ENCODE measurements around the gene PHACTR1.

PHACTR1 gene

DNA sequence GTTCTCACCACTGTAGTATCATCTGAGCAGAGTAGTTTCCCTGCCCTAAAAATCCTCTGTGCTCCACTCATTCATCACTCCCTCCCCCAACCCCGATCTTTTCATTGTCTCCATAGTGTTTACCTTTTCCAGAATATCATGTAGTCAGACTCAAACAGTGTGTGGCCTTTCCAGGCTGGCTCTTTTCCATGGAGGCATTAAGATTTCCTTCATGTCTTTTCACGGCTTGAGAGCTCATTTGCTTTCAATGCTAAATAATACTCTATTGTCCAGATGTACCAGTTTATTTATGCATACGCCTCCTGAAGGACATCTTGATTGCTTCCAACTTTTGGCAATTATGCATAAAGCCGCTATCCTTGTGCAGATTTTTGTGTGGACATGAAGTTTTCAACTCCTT lies 235.8 kb downstream of the PHACTR1 start:
- no peak for DNase-seq (ENCODE audit: low read depth)
- no peak overlapping the region for H3K4me3 ChIP-seq (ENCODE audit: low read length)
- TF ChIP-seq, protein P1, sequence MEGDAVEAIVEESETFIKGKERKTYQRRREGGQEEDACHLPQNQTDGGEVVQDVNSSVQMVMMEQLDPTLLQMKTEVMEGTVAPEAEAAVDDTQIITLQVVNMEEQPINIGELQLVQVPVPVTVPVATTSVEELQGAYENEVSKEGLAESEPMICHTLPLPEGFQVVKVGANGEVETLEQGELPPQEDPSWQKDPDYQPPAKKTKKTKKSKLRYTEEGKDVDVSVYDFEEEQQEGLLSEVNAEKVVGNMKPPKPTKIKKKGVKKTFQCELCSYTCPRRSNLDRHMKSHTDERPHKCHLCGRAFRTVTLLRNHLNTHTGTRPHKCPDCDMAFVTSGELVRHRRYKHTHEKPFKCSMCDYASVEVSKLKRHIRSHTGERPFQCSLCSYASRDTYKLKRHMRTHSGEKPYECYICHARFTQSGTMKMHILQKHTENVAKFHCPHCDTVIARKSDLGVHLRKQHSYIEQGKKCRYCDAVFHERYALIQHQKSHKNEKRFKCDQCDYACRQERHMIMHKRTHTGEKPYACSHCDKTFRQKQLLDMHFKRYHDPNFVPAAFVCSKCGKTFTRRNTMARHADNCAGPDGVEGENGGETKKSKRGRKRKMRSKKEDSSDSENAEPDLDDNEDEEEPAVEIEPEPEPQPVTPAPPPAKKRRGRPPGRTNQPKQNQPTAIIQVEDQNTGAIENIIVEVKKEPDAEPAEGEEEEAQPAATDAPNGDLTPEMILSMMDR (conservative IDR thresholded peaks at IDR 0.05; ENCODE audit: low read depth, low read length): no peak

DNA sequence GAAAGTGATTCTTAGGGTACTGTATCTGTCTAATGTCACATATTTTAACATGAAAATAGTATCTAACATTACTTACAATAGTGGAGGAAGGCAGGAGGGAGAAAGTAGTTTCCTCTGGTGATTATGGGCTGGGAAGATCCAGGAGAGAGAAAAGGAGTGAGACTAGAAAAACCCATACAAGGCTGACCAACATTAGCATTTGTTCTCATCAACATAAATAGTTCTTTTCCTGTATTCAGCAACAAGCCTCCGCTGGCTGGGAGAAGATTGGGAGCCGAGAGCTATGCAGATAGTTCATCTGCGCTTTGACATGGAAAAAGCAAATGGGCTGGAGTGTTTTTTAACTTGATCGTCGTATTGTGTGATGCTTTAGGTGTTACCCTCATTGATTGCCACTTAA lies 239.4 kb downstream of the PHACTR1 start:
- DNase-seq (ENCODE audit: low read depth): no peak
- TF ChIP-seq, protein P1 (conservative IDR thresholded peaks at IDR 0.05; ENCODE audit: low read depth, low read length): no peak
- no peak overlapping the region for H3K4me3 ChIP-seq (ENCODE audit: low read length)

DNA sequence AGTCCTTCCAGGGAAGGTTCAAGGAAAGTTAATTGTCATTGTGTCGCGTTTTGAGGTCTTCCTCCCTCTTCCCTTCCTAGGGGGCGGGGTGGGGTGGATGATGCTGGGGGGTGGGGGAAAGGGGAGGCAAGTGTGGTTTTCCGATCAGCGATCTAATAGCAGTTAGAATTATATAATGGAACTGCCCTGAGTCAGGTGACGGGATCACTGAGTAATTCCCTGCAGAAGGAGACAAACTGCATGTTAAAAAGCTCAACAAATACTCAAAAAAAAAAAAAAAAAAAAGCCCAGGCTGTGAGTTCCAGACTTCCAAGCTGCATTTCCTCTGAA lies 240.4 kb downstream of the PHACTR1 start:
- no peak for DNase-seq (ENCODE audit: low read depth)
- TF ChIP-seq, protein P1 (conservative IDR thresholded peaks at IDR 0.05; ENCODE audit: low read depth, low read length): no peak
- peak overlapping the region; percentile 82 for H3K4me3 ChIP-seq (ENCODE audit: low read length)

DNA sequence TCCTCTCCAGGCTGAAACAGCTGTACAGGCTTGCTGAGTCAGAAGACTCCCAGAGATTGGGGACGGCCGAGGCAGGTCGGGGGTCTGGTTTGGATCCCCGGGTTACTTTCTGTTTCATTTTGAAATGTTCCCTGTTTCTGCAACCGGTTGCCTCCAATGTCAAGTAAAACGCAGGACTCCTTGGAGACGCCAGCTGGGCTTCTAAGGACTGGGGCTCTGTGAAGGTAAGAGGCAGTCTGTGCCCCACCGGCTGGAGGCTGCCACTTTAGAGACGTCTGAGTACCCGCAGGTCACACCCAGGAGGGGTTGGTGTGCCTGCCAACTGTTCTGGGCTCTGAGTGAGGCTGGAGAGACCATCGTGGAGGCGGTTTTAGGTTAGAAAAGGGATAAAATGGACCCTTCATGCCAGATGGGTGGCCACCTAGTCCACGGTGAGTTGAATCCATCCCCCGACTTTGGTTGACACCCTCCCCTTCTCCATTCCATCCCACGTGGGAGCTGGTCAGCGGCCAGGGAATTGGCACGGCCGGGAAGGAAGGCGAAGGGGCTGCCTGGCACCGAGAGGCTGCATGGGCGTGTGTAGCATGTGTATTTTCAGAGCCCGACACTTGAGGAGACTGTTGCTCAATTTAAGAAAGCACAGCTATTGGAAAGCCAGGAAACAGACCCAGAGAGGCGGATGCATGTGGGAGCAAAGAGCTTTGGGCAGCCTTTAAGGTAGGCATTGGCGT lies 240.9 kb downstream of the PHACTR1 start:
- peak; percentile 94 for DNase-seq (ENCODE audit: low read depth)
- TF ChIP-seq, protein P1 (conservative IDR thresholded peaks at IDR 0.05; ENCODE audit: low read depth, low read length): peak; percentile 12
- H3K4me3 ChIP-seq (ENCODE audit: low read length): peak overlapping the region; percentile 82

DNA sequence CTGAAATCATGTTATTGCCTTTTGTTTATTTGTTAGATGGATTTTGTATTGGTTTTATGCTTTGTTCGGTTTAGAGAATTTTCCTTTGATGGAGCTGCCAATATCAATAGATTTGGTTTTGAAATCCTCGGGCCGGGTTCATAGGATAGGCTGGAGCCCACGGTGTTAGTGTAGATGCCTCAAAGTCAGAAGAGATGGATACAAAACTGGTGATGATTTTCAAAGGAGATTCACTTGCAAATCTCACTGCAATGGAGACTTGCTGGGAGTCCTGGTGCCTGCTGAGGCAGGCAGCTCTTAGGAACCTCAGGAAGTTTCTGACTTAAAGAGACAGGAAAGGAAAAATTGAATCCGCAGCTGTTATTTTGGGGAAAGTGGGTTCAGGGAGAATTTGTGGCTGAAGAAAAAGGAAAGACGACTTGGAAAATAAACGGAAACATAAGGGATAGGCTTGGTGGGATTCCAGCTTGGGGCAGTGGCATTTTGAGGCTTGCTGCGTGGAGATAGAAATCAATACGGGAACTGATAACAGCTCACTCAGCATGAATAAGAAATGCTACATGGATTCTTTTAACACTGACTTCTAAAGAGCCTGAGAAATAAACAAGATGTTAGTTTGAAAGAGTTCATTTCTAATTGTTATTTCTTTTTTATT lies 241.6 kb downstream of the PHACTR1 start:
- peak overlapping the region; percentile 82 for H3K4me3 ChIP-seq (ENCODE audit: low read length)
- no peak for DNase-seq (ENCODE audit: low read depth)
- TF ChIP-seq, protein P1 (conservative IDR thresholded peaks at IDR 0.05; ENCODE audit: low read depth, low read length): no peak

DNA sequence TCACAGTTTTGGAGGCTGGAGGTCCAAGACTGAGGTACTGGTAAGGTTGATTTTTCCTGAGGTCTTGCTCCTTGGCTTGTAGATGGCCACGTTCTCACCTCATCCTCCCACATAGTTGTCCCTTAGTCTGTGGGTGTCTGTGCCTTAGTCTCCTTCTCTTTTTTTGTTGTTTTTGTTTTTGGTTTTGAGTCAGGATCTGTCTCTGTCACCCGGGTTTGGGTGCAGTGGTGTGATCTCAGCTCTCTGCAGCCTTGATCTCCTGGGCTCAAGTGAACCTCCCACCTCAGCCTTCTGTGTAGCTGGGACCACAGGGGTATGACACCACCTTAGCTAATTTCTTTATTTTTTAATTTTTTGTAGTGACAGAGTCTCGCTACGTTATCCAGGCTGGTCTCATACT lies 245.2 kb downstream of the PHACTR1 start:
- no peak for DNase-seq (ENCODE audit: low read depth)
- TF ChIP-seq, protein P1 (conservative IDR thresholded peaks at IDR 0.05; ENCODE audit: low read depth, low read length): no peak

DNA sequence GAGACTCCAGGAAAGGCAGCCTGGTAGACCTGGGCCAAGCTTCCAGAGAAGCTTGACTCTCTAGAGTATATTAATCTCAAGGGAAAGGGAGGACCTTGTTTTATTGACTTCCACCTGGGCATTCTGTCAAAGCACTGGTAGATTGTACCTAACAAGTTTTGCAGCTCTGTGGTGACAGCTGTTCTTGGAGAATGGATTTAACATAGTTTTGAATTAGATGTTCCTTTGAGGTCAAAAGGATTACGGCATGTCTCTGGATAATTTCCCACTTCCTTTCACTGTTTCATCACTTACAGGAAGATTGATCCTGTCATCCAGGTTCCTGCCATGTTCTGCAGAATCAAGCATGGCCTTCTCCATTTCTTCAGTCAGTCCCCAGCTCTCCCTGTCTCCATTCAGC lies 246.0 kb downstream of the PHACTR1 start:
- DNase-seq (ENCODE audit: low read depth): no peak
- TF ChIP-seq, protein P1 (conservative IDR thresholded peaks at IDR 0.05; ENCODE audit: low read depth, low read length): no peak
- no peak overlapping the region for H3K4me3 ChIP-seq (ENCODE audit: low read length)

More for the DNA sequence above, 245.2 kb downstream of the PHACTR1 start:
- H3K4me3 ChIP-seq (ENCODE audit: low read length): no peak overlapping the region
